Spleen (tissue), 11 donors: Measurements from ENCODE around the gene RND2. TPM values are rescaled to one million over a fixed set of nuclear protein-coding genes. Genes with fewer than 3 reads are reported as not detected.

Experiments used
- DNase-seq: peaks from one replicate; pipeline ENCODE4 v3.0.0-alpha.2; 2020
- H3K27ac ChIP-seq, 8 donors: fragments of 200-600 bp; sonication (generic) in 7 of 8; 1 replicate in 4 of 8; 2 replicates in 4 of 8; pipeline versions ENCODE4 v1.5.0 to v1.8.0; 2016 to 2021; ENCODE audit warnings: inconsistent platforms in 4 of 8, mild to moderate bottlenecking in 4 of 8, moderate library complexity in 1 of 8
- H3K27me3 ChIP-seq, 7 donors: fragments of 200-600 bp; sonication (generic) in 6 of 7; replicated peaks in 1 of 7; 1 replicate in 4 of 7; 2 replicates in 3 of 7; pipeline versions ENCODE4 v1.5.0 to v1.8.0; 2016 to 2021; ENCODE audit warnings: inconsistent platforms in 3 of 7, mild to moderate bottlenecking in 1 of 7
- H3K36me3 ChIP-seq, 6 donors: fragments of 200-600 bp; sonication (generic) in 5 of 6; 1 replicate in 4 of 6; 2 replicates in 2 of 6; pipeline versions ENCODE4 v1.5.0 to v1.8.0; 2016 to 2021; ENCODE audit warnings: inconsistent platforms in 2 of 6
- H3K4me1 ChIP-seq, 6 donors: fragments of 200-600 bp; sonication (generic) in 5 of 6; 1 replicate in 3 of 6; 2 replicates in 3 of 6; pipeline versions ENCODE4 v1.5.0 to v1.8.0; 2016 to 2021; ENCODE audit warnings: inconsistent platforms in 3 of 6
- H3K4me3 ChIP-seq, 8 donors: fragments of 200-600 bp; sonication (generic) in 7 of 8; 1 replicate in 4 of 8; 2 replicates in 4 of 8; pipeline versions ENCODE4 v1.5.0 to v1.8.0; 2016 to 2021; ENCODE audit warnings: inconsistent platforms in 4 of 8, mild to moderate bottlenecking in 4 of 8, moderate library complexity in 2 of 8
- H3K9me3 ChIP-seq, 8 donors: fragments of 200-600 bp; sonication (generic) in 7 of 8; 1 replicate in 4 of 8; 2 replicates in 4 of 8; pipeline versions ENCODE4 v1.5.0 to v1.8.0; 2016 to 2021; ENCODE audit warnings: inconsistent platforms in 4 of 8
- POLR2A ChIP-seq, 3 donors: fragments of 450-650 bp; IDR thresholded peaks; one replicate each; pipeline ENCODE4 v1.5.1; 2017; ENCODE audit warnings: antibody characterized with exemption in 3 of 3, mild to moderate bottlenecking in 1 of 3
- POLR2AphosphoS5 ChIP-seq, 3 donors: sonication (generic); formaldehyde crosslinking; IDR thresholded peaks; one replicate each; pipeline ENCODE4 v1.5.1; 2017; ENCODE audit warnings: antibody characterized with exemption in 3 of 3
- WGBS, 5 donors: extraction: QIAGEN DNeasy Blood & Tissue Kit in 3 of 5; methylation state at CpG; one replicate each; pipeline versions ENCODE4 v1.1.5 to v1.1.7; 2013 to 2018; 5-methylcytosine and 5-hydroxymethylcytosine counted together
- intact Hi-C: fragments of 100-400 bp; cut with DNase I; formaldehyde crosslinking; loops from one replicate; pipeline ENCODE4 v1.15.0; 2023; ENCODE audit warnings: low total_unique reads
- polyA plus RNA-seq, 3 donors: library from polyadenylated mRNA; stranded (reverse); fragments of 200-250 nt; gene quantifications; one replicate each; pipeline ENCODE4 v1.2.1, GENCODE V29; 2013
- total RNA-seq, 7 donors: library from RNA; depleted of rRNA in 3 of 7; stranded (reverse); fragments of >200 nt in 3 of 7; fragmentation: NEBNext Ultra II Directional in 4 of 7; extraction: Animal tissue kit (Norgen Biotek cat#: 25700) in 4 of 7; gene quantifications; one replicate each; pipeline versions ENCODE4 v1.1.0 to v1.2.1, GENCODE V29; 2016 to 2021
- TF ChIP-seq, protein P1 (sequence below), 11 experiments: fragments of 200-600 bp in 7 of 11; fragments of 450-650 bp in 4 of 11; sonication (generic) in 4 of 11; IDR thresholded peaks in 8 of 11; conservative IDR thresholded peaks in 3 of 11; 1 replicate in 7 of 11; 2 replicates in 4 of 11; pipeline versions ENCODE4 v1.4.0 to v1.8.0; 2016 to 2021; ENCODE audit warnings: antibody characterized with exemption in 11 of 11, inconsistent platforms in 4 of 11, mild to moderate bottlenecking in 1 of 11
- donor health status: healthy with polysubstance abuse.
- donor health status: DM: no; HTN: no; CAD: no; lungs with moderate emphysema.
- donor health status: DM: no; HTN: no; CAD: no.
- donor health status: Bipolar disorder and iron deficiency.
- donor health status: healthy.
- donor health status: DM: no; HTN: no; CAD: no.
- donor health status: DM: yes; HTN: yes; CAD: no.

Gene RND2
- total and polyA plus RNA-seq, 10 donors: 0.09 to 0.47 (median 0.26) TPM

DNA sequence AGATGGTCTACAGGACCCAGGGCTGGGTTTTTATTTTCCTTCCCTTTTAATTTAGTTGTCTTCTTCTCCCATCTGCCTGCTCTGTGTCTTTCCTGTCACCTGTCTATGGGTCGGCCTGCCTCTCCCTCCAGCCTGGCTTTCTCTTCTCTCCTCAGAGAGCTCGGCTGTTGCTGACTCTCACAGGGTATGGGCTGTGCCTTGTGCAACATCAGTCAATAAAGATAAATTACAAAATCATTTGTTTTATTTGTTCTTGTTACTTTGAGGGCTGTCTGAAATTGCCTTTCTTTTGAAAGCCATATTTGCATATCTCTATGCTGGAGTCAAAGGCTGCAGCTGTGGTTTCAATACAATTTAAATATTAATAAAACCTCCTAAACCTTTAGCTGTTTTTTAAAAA, 15.6 kb downstream of the RND2 start:
- peaks cover 0 to 16% (median 0%) of the 10 kb centered on the region in 6 donors for H3K36me3 ChIP-seq
- TF ChIP-seq POLR2AphosphoS5 (IDR thresholded peaks at IDR 0.05): no peak
- TF ChIP-seq, protein P1, sequence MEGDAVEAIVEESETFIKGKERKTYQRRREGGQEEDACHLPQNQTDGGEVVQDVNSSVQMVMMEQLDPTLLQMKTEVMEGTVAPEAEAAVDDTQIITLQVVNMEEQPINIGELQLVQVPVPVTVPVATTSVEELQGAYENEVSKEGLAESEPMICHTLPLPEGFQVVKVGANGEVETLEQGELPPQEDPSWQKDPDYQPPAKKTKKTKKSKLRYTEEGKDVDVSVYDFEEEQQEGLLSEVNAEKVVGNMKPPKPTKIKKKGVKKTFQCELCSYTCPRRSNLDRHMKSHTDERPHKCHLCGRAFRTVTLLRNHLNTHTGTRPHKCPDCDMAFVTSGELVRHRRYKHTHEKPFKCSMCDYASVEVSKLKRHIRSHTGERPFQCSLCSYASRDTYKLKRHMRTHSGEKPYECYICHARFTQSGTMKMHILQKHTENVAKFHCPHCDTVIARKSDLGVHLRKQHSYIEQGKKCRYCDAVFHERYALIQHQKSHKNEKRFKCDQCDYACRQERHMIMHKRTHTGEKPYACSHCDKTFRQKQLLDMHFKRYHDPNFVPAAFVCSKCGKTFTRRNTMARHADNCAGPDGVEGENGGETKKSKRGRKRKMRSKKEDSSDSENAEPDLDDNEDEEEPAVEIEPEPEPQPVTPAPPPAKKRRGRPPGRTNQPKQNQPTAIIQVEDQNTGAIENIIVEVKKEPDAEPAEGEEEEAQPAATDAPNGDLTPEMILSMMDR (IDR thresholded peaks at IDR 0.05 in 8 of 11, conservative IDR thresholded peaks at IDR 0.05 in 3 of 11): no peak
- no peak for TF ChIP-seq POLR2A (IDR thresholded peaks at IDR 0.05)
- intact Hi-C loops: no loop called here
- H3K4me3 ChIP-seq: no peak overlapping the region
- H3K4me1 ChIP-seq: no peaks in the 10 kb centered on the region
- no peaks in the 10 kb centered on the region for H3K9me3 ChIP-seq
- no peak overlapping the region for H3K27ac ChIP-seq
- no peaks in the 10 kb centered on the region for H3K27me3 ChIP-seq
- WGBS, 5 donors: 65 to 83% (median 74%) methylated on average over 2 of the region's 2 CpGs
- DNase-seq: no peak

DNA sequence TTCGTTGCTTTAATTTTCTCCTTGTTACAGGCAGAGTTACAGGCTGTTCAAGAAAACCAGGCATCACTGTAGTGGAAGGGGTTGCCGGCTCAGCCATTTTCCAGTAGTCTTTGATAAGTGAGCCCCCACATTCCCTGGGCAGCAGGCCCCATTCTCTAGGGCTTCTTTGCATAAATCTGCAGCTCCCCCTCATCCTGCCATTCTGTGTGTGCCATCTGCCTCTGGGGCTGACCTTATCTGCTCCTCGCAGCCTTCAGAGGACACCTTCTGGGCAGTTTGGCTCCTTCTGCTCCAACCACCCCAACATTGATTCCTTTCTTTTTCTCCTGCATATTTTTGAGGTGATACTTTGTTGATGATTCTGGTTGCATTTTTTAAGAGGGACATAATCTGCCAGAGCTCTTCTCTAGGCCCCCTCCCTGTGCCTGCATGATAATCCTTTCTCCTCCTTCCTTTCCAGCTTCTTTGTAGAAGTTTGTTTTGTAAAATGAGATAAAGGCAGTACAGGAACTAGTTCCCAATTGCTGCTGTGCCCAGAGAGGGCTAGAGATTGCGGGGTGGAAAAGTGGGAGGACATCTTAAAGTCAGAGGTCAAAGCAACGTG, 17.1 kb downstream of the RND2 start:
- no peak for DNase-seq
- Histone ChIP-seq H3K27ac (no peak overlapping the region), H3K9me3 (no peaks in the 10 kb centered on the region), H3K27me3 (no peaks in the 10 kb centered on the region), H3K4me1 (no peaks in the 10 kb centered on the region), H3K4me3 (no peak overlapping the region), H3K36me3 (peaks cover 0 to 21% (median 0%) of the 10 kb centered on the region in 6 donors)
- WGBS, 5 donors: 90 to 92% (median 91%) methylated on average over 5 of the region's 5 CpGs
- TF ChIP-seq POLR2A (IDR thresholded peaks at IDR 0.05): no peak
- TF ChIP-seq, protein P1 (IDR thresholded peaks at IDR 0.05 in 8 of 11, conservative IDR thresholded peaks at IDR 0.05 in 3 of 11): no peak
- intact Hi-C loops: no loop called here

DNA sequence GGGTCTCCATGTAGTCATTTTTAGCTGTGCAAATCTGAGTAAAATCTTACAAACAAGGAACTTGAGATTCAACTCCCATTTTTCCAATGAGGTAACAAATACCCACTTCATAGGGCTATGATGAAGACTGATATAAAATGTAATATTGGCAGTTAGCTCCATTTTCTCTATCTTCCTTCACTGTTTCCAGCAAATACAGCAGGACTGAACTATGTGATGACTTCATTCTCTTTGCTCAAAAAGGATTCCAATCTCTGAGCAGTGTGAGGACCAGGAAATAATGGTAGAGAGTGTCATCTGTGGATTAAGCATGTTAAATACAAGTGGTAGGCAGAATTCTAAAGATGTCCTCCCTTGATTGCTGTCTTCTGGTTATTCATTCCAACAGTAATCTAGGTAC, 18.3 kb downstream of the RND2 start:
- TF ChIP-seq POLR2A (IDR thresholded peaks at IDR 0.05) (no peak), POLR2AphosphoS5 (IDR thresholded peaks at IDR 0.05) (no peak)
- TF ChIP-seq, protein P1 (IDR thresholded peaks at IDR 0.05 in 8 of 11, conservative IDR thresholded peaks at IDR 0.05 in 3 of 11): no peak
- H3K4me3 ChIP-seq: no peak overlapping the region
- peaks cover 0 to 32% (median 0%) of the 10 kb centered on the region in 6 donors for H3K36me3 ChIP-seq
- no peak overlapping the region for H3K27ac ChIP-seq
- H3K27me3 ChIP-seq: no peaks in the 10 kb centered on the region
- H3K4me1 ChIP-seq: no peaks in the 10 kb centered on the region
- intact Hi-C loops: no loop called here
- no peaks in the 10 kb centered on the region for H3K9me3 ChIP-seq
- no peak for DNase-seq

DNA sequence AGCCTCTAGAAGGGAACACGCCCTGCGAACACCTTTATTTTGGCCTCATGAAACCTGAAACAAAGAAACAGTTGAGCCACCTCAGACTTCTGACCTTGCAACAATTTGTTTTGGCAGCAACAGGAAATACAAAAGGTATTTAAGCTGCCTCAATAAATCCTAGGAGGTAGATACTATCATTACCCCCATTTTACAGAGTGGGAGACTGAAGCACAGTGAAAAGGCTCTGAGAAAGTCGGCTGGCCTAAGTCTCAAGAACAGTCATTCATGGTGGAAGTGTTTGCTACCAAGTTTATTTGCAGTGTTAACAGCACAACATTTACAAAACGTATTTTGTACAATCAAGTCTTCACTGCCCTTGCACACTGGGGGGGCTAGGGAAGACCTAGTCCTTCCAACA, 19.0 kb downstream of the RND2 start:
- no peaks in the 10 kb centered on the region for H3K9me3 ChIP-seq
- H3K27ac ChIP-seq: no peak overlapping the region
- no peak for DNase-seq
- H3K4me1 ChIP-seq: no peaks in the 10 kb centered on the region
- H3K4me3 ChIP-seq: no peak overlapping the region
- no peak for TF ChIP-seq POLR2A (IDR thresholded peaks at IDR 0.05)
- TF ChIP-seq POLR2AphosphoS5 (IDR thresholded peaks at IDR 0.05): no peak
- TF ChIP-seq, protein P1 (IDR thresholded peaks at IDR 0.05 in 8 of 11, conservative IDR thresholded peaks at IDR 0.05 in 3 of 11): no peak
- H3K36me3 ChIP-seq: peaks cover 0 to 40% (median 0%) of the 10 kb centered on the region in 6 donors
- 92 to 96% (median 95%) methylated on average over 4 of the region's 4 CpGs for WGBS, 5 donors
- H3K27me3 ChIP-seq: no peaks in the 10 kb centered on the region
- intact Hi-C loops: no loop called here
